ENCODE results near the gene SUGP2. TPM values are rescaled to one million over a fixed set of nuclear protein-coding genes. Genes with fewer than 3 reads are reported as not detected.

Gene SUGP2
- total RNA-seq, 2 donors from 2014 or later, result 41.8 to 99.6 TPM

DNA sequence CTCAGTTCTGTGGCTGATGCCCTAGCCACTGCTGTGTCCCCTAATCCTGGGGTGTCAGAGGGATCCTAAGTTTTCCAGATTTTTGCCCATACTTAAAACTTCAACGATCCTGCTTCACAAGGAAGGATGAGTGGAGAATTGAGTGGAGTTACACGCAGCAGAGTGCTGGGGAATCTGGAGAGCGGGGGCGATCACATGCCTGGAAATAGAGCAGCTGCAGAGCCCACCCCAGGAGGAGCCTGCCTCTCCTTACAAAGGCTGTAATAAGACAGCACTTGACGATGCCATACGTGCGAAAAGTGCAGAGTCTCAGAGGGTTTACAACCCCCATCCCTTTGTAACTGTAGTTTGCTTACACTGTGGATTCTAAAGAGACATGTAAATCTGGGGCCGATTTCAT is 40.6 kb downstream of the SUGP2 start:
- DNase-seq (ENCODE audit: low spot score), result no peak
- 79% methylated on average over 8 of the region's 8 CpGs for WGBS
- Histone ChIP-seq H3K27ac (no peak overlapping the region), H3K4me1 (replicated peaks) (no peaks in the 10 kb centered on the region), H3K9me3 (no peaks in the 10 kb centered on the region), H3K36me3 (peaks cover 0 to 3% of the 10 kb centered on the region in 2 donors), H3K4me3 (no peak overlapping the region), H3K27me3 (replicated peaks; ENCODE audit: insufficient read depth) (no peaks in the 10 kb centered on the region)
- TF ChIP-seq, protein P1, sequence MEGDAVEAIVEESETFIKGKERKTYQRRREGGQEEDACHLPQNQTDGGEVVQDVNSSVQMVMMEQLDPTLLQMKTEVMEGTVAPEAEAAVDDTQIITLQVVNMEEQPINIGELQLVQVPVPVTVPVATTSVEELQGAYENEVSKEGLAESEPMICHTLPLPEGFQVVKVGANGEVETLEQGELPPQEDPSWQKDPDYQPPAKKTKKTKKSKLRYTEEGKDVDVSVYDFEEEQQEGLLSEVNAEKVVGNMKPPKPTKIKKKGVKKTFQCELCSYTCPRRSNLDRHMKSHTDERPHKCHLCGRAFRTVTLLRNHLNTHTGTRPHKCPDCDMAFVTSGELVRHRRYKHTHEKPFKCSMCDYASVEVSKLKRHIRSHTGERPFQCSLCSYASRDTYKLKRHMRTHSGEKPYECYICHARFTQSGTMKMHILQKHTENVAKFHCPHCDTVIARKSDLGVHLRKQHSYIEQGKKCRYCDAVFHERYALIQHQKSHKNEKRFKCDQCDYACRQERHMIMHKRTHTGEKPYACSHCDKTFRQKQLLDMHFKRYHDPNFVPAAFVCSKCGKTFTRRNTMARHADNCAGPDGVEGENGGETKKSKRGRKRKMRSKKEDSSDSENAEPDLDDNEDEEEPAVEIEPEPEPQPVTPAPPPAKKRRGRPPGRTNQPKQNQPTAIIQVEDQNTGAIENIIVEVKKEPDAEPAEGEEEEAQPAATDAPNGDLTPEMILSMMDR (IDR thresholded peaks at IDR 0.05), result no peak
- TF ChIP-seq POLR2A (IDR thresholded peaks at IDR 0.05), result no peak
- TF ChIP-seq POLR2AphosphoS5 (IDR thresholded peaks at IDR 0.05), result no peak
- intact Hi-C loops (cut with DNase I), result no loop called here

GRCh38 chr19:18991468-18991867 is 41.8 kb downstream of the SUGP2 start:
- Histone ChIP-seq H3K27me3 (replicated peaks; ENCODE audit: insufficient read depth) (no peaks in the 10 kb centered on the region), H3K36me3 (peaks cover 0 to 3% of the 10 kb centered on the region in 2 donors), H3K4me3 (no peak overlapping the region), H3K27ac (no peak overlapping the region), H3K9me3 (no peaks in the 10 kb centered on the region), H3K4me1 (replicated peaks) (no peaks in the 10 kb centered on the region)
- DNase-seq (ENCODE audit: low spot score), result no peak
- intact Hi-C loops (cut with DNase I), result no loop called here
- no peak for TF ChIP-seq POLR2AphosphoS5 (IDR thresholded peaks at IDR 0.05)
- TF ChIP-seq, protein P1 (IDR thresholded peaks at IDR 0.05), result no peak
- TF ChIP-seq POLR2A (IDR thresholded peaks at IDR 0.05), result no peak
- 93% methylated on average over 14 of the region's 14 CpGs for WGBS

GRCh38 chr19:18991006-18991405 is 42.3 kb downstream of the SUGP2 start:
- Histone ChIP-seq H3K27ac (no peak overlapping the region), H3K27me3 (replicated peaks; ENCODE audit: insufficient read depth) (no peaks in the 10 kb centered on the region), H3K9me3 (no peaks in the 10 kb centered on the region), H3K4me3 (no peak overlapping the region), H3K36me3 (peaks cover 0 to 3% of the 10 kb centered on the region in 2 donors), H3K4me1 (replicated peaks) (no peaks in the 10 kb centered on the region)
- TF ChIP-seq, protein P1 (IDR thresholded peaks at IDR 0.05), result no peak
- TF ChIP-seq POLR2AphosphoS5 (IDR thresholded peaks at IDR 0.05) (no peak), POLR2A (IDR thresholded peaks at IDR 0.05) (no peak)
- DNase-seq (ENCODE audit: low spot score), result no peak
- 82% methylated on average over 16 of the region's 16 CpGs for WGBS
- intact Hi-C loops (cut with DNase I), result no loop called here

GRCh38 chr19:18990128-18990708 is 43.1 kb downstream of the SUGP2 start:
- TF ChIP-seq, protein P1 (IDR thresholded peaks at IDR 0.05), result no peak
- TF ChIP-seq POLR2A (IDR thresholded peaks at IDR 0.05) (no peak), POLR2AphosphoS5 (IDR thresholded peaks at IDR 0.05) (no peak)
- 82% methylated on average over 5 of the region's 5 CpGs for WGBS
- Histone ChIP-seq H3K36me3 (peaks cover 0 to 3% of the 10 kb centered on the region in 2 donors), H3K27me3 (replicated peaks; ENCODE audit: insufficient read depth) (no peaks in the 10 kb centered on the region), H3K9me3 (no peaks in the 10 kb centered on the region), H3K27ac (no peak overlapping the region), H3K4me3 (no peak overlapping the region), H3K4me1 (replicated peaks) (no peaks in the 10 kb centered on the region)
- no peak for DNase-seq (ENCODE audit: low spot score)
- intact Hi-C loops (cut with DNase I), result no loop called here

- 48% methylated on average over 10 of the region's 10 CpGs for WGBS
- Histone ChIP-seq H3K27me3 (replicated peaks; ENCODE audit: insufficient read depth) (no peaks in the 10 kb centered on the region), H3K4me1 (replicated peaks) (no peaks in the 10 kb centered on the region), H3K4me3 (no peak overlapping the region), H3K27ac (no peak overlapping the region), H3K36me3 (peaks cover 0 to 3% of the 10 kb centered on the region in 2 donors), H3K9me3 (no peaks in the 10 kb centered on the region)
- no peak for DNase-seq (ENCODE audit: low spot score)
- intact Hi-C loops (cut with DNase I), result no loop called here
- TF ChIP-seq, protein P1 (IDR thresholded peaks at IDR 0.05), result no peak
- TF ChIP-seq POLR2A (IDR thresholded peaks at IDR 0.05) (no peak), POLR2AphosphoS5 (IDR thresholded peaks at IDR 0.05) (no peak)
Measured at GRCh38 chr19:18989316-18989715, 44.0 kb downstream of the SUGP2 start.

All from prostate gland (tissue), 2 donors.